HG03066 (cell line): Measurements from ENCODE around the gene SCGB1D2.
"Not testable (repeated sequence)": the region's sequence is repeated elsewhere in the genome, so short reads cannot be mapped to it uniquely, and the experiment has no call there.

ENCODE experiments used
- ATAC-seq: cut with Tn5 transposase; IDR thresholded peaks from one replicate; pipeline ENCODE4 v1.9.1; 2021; ENCODE audit warnings: low read depth; ENCODE audit not compliant: unreplicated experiment

The SCGB1D2 gene, protein sequence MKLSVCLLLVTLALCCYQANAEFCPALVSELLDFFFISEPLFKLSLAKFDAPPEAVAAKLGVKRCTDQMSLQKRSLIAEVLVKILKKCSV

DNA sequence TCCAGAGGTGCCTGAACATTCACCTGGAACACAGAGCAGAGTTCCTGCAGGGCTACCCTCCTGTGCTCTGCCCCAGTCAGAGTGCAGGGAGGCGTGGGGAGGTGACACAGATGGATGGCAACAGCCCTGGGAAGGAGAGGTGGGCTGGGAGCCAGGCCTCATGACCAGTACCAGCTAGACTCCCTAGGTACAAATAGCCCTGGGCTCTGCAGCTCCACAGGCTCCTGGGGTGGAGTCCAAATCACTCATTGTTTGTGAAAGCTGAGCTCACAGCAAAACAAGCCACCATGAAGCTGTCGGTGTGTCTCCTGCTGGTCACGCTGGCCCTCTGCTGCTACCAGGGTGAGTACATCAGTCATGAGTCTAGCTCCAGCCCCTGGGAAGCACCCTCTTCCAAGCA lies at the start of gene SCGB1D2:
Gene SCGB1D2, plus strand, starts transcription at position 219 of the 400 bp plus-strand sequence. Its CDS starts 69 bp downstream, at position 288.
- ATAC-seq, result no peak

DNA sequence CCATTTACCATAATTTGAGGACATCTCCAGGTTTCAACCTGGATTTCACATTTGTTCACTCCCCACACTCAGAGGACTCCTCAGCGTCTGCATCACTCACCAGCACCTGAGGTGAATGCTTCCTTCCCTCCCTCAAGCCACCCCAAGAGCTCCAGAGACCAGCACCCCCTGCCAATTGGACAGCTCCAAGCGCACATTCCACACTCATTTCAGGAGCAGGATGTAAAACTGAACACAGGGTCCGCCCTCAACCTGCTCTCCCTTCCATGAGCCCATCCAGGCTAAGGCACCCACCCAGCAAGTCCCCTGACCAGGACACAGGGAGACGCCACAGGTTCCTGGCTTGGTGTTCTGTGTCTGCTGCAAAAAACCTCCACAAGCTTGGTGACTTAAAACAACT lies 48.1 kb upstream of the SCGB1D2 start:
- ATAC-seq, result no peak

DNA sequence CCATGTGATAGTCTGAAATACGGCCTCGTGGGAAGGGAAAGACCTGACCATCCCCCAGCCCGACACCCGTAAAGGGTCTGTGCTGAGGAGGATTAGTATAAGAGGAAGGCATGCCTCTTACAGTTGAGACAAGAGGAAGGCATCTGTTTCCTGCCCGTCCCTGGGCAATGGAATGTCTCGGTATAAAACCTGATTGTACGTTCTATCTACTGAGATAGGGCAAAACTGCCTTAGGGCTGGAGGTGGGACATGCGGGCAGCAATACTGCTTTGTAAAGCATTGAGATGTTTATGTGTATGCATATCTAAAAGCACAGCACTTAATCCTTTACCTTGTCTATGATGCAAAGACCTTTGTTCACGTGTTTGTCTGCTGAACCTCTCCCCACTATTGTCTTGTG lies 47.0 kb upstream of the SCGB1D2 start:
- ATAC-seq, result not testable (repeated sequence)

DNA sequence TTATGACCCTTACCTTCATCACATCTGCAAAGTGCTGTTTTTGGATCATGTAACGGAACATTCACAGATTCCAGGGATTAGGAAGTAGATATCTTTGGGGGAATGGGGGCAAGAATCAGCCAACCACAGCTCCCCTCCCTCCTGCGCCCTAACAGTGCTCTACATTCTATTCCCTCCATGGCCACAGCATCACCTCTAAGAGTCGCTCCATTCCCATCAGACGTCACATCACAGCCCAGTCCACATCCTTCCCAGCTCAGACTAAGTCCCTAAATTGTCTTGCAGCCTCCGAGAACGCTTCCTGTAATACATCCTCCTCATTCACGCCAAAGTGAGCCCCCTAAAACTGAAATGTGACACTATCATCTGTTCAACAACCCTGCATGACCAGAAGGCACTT lies 46.1 kb upstream of the SCGB1D2 start:
- no peak for ATAC-seq

DNA sequence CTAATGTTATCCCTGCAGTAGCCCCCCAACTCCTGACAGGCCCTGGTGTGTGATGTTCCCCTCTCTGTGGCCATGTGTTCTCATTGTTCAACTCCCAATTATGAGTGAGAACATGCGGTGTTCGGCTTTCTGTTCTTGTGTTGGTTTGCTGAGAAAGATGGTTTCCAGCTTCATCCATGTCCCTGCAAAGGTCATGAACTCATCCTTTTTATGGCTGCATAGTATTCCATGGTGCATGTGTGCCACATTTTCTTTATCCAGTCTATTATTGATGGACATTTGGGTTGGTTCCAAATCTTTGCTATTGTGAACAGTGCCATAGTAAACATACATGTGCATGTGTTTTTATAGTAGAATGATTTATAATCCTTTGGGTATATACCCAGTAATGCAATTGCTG lies 44.6 kb upstream of the SCGB1D2 start:
- ATAC-seq, result not testable (repeated sequence)

DNA sequence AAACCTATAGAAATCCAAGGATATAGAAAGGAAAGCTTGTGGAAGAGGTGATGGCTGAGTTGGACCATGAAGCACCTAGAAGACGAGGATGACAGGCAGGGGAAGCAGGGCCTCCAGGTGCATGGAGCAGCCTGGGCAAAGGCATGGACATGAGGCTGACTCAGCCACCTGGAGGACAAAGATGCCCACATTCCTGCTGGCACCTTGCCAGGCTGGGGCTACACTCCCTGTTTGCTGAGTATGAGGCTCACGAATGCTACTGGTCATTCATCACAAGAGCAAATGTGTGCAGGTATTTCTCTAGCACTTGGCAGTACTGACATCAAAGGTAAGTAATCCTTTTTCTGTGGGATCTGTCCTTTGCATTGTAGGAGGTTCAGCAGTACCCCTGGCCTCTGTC lies 40.7 kb upstream of the SCGB1D2 start:
- no peak for ATAC-seq

DNA sequence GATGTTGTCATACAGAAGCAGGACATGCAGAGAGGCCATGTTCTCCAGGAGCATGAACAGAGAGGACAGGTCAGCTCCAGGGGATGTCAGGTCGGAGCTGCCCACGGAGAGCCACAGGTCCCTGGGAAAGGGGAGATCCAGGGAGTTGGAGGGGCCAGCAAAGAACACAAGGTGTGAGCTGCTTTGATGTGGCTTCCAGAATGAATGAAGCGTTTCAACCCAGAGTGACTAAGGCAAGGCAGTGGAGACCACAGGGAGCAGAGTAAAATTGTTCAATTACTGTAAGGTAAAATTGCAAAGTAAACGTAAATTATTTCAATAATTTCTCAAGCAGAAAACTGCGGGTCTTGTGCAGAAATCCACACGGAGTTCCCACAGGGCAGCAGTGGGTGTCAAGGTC lies 39.1 kb upstream of the SCGB1D2 start:
- ATAC-seq, result no peak

DNA sequence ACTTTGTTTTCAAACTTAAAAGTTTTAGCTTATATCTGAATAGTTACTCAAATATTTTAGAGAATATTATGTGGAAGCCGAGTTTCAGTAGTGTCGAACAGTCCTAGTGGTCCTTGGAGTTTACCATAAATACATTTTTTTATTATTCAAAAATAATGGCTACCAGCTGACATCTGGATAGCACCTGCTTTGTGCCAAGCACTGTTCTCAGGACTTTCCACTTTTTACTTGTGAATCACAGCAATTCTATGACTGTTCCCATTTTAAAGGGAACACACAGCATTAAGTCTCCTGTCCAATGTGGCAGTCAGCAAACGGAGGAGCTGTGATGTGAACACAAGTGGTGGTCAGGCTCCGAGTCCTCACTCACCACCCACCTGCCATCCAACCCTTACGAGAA lies 37.6 kb upstream of the SCGB1D2 start:
- ATAC-seq, result no peak

DNA sequence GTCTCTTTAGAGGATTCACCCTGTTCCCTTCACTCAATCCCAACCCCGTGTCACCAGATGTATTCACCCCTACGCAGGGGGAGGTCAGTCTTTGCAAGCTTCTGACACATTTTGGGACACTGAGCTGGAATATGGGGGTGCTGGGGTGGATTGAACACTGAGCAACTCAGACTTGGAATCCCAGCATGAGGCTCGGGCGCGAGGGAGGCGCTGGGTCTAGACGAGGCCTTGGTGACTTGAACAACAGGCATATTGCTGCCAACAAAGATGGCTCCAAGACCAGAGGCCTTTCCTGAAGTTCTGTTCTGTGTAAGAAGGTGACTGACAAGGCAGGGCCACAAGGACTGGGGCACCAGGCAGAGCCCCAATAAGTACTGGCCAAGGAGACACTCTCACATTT lies 36.6 kb upstream of the SCGB1D2 start:
- no peak for ATAC-seq

DNA sequence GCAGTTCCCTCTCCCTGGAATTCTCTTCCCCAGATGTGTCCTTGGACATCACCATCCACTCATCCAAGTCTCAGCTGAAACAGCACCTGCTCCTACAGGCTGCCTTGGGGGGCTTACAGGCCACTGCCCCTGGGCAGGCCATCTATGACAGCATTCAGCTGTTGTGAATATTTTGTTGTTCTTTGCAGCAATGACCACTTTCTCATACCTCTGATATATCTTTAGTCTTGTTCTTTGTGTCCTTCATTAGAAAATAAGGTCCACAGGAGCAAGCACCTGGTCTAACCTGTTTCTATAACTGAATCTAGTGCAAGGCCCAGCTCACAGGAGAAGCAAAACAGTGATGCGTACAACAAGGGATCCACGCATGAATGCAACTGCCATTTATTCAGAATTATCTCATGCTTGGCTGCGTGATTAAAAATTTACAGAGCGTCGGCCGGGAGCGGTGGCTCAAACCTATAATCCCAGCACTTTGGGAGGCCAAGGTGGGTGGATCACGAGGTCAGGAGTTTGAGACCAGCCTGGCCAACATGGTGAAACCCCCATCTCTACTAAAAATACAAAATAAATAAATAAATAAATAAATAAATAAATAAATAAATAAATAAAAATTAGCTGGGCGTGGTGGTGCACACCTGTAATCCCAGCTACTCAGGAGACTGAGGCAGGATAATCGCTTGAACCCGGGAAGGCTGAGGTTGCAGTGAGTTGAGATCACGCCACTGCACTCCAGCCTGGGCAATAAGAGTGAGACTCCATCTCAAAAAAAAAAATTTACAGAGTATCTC lies 35.6 kb upstream of the SCGB1D2 start:
- not testable (repeated sequence) for ATAC-seq

DNA sequence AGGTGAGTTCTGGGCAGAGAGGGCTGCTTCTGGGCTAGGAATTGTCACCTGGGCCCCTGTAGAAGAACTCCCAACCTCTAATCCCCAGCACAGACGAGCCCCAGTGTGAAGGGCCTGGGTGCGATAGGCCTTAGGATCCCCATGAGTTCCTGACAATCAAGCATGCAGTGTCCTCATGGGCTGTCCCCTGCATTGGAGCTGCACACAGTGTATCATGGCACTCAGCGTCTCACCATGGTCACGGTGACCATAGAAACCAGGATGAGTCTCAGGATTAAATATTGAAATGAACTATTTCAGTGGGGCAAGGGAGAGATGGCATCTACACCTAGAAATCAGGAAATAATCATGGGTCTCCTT lies 33.3 kb upstream of the SCGB1D2 start:
- ATAC-seq, result no peak

DNA sequence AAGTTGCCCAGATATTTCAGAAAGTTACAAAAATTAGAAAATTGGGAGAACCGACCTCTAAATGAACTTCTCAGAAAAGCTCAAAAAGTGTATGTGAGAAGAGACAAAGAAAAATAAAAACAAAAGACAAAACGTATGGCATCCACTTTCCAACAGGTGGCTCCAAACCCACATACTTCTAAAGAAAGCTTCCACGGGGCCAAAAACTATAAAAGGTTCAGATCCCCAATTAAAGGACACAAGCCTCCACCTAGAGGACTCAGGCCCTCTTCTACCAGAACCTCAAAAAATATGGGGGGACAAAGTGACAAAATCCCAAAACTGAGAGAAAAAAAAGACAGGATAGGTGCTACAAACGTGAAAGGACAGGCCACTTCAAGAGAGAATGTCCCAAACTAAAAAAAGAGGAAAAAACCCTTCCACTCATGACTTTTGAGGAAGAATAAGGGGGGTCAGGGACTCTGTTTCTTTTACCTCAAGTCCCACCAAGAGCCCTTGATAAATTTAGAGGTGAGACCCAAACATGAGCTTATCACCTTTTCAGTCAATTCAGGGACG lies 24.8 kb upstream of the SCGB1D2 start:
- ATAC-seq, result no peak

DNA sequence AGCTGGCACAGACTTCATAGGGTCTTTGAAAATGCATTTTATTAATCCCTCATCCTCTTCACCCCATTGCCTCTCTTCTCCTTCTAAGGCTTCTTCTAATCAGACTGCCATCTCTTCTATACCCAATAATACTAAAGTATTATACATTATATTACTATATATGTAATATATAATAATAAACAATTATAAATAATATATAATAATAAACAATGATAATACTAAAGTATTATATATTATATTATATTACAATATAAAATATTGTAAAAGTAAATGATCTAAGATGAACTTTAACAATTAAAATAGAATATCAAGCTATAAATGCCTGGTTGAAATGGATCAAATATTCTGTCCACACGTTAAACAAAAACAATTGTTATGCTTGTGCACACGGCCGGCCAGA lies 20.5 kb upstream of the SCGB1D2 start:
- no peak for ATAC-seq

DNA sequence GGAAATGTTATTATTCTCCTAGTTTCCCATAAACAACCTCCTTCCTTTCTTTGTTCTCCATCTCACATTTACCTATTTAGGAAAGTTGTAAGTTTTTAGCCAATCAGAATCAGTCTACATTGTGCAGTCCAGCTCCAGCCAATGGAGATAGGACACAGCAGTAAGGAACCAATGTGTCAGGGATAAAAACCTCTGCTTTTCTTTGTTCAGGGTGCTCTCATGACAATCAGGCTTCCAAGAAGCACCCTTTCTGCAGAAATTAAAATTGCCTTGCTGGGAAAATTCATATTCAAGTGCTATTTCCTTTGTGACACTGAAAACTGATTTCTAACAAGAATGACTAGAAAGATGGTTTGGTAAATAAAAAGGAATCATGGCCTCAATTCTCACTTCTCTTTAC lies 18.9 kb upstream of the SCGB1D2 start:
- ATAC-seq, result no peak

DNA sequence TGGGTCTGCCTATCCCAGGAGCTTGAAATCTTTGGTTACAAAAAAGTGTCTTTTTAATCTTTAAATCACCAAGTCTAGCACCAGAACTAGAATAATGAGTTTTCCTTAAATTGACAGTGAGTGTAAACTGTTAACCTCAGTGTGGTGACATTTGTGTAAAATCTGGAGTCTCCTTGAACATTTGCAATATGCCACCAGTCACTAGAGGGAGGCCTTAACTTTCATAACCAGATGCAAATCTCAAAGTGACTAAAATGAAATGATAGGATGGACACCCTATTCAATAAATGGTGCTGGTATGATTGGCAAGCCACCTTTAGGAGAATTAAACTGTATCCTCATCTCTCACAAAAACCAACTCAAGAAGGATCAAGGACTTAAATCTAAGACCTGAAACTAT lies 8.3 kb upstream of the SCGB1D2 start:
- ATAC-seq, result no peak

DNA sequence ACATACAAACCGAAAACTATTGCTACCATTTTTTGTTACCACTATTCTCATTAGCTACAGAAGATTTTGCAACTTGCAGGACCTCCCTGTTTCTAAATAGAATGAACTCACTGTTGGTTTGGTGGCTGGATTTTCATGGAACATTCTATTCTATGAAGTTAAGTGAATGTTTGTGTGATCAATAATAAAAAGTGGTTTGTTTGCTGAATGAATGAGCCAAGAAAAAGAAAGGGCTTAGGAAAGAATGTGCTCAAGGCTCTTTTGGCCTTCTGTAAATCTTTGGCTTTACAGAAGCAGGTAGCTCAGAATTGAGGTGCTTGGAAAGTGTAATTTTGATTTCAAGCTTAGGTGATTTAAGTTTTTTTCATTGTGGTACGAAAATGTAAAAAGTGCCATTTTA lies 5.9 kb upstream of the SCGB1D2 start:
- ATAC-seq, result no peak

DNA sequence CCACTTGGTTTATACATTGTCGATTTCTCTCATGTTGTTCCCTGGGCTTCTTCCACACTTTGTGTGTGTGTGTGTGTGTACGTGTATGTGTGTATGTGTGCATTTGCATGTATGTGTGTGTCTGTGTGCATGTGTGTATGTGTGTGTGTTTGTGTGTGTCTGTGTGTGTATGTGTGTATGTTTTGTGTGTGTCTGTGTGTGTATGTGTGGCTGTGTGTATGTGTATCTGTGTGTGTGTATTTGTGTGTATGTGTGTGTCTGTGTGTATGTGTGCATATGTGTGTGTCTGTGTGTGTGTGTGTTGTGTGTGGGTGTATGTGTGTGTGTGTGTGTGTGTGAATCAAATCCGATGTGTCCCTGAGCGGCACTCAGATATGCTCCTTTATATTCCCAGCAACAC lies 4.5 kb upstream of the SCGB1D2 start:
- no peak for ATAC-seq

DNA sequence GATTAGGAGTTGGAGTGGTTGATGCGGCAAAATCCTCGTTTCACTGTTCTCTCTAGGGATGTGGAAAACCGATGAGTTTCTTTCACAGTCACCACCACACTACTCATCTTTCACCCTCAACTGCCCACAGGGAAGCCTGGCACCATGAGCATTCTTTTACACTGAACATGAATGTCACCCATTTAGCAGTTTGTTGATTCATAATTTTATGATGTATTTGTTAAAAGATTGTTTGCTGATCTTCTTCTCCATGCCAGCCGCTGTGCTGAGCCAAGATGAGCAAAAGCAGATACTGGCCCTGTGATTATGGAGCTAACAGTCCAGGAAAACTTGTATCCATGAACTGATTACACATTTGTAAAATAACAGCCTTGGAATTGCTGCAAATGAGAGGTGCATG lies 3.9 kb upstream of the SCGB1D2 start:
- ATAC-seq, result no peak

DNA sequence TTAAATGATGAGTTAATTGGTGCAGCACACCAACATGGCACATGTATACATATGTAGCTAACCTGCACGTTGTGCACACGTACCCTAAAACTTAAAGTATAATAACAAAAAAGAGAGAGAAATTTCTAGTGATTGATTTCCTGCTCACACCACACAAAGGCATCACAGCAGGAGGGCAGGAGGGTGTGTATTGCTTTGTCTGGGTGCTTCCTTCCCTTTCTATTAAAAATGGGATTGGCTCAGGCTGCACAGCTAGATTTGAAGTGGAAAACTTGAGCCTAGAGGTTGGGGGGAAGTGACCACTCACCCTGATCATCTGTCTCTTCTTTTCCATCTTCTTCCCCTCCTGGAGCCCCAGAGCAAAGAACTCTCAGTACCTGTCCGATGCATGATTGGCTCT lies 944 bp upstream of the SCGB1D2 start:
- no peak for ATAC-seq

DNA sequence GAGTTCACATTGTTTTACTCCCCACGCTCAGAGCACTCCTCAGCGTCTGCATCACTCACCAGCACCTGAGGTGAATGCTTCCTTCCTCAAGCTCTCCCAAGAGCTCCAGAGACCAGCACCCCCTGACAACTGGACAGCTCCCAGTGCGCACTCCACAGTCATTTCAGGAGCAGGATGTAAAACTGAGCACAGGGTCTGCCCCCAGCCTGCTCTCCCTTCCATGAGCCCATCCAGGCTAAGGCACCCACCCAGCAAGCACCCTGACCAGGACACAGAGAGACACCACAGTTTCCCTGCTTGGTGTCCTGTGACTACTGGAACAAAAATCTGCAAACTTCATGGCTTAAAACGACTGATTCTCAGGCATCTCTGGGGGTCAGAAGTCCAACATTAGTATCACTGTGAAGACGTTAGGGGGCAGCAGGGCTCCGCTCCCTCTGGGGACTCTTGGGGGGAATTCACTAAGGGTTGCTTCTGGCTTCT lies 3.3 kb downstream of the SCGB1D2 start:
- ATAC-seq, result no peak

DNA sequence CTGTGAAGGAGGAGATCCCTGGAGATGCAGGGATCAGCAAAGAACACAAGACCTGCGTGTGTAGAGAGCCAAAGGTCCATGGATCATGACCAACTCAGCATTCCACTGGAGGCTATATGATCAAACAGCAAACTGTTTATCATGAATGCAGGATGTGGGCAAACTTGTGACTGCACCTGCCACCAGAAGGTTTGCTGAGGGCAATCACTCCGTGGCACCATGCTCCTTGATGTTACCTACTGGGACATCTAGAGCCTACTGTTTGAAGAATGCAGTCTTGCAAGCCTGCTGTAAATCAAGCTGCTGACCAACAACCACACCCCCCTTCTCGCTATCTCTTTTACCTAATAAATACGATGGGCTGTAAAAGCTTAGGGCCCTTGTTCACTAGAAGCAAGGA lies 9.7 kb downstream of the SCGB1D2 start:
- no peak for ATAC-seq

DNA sequence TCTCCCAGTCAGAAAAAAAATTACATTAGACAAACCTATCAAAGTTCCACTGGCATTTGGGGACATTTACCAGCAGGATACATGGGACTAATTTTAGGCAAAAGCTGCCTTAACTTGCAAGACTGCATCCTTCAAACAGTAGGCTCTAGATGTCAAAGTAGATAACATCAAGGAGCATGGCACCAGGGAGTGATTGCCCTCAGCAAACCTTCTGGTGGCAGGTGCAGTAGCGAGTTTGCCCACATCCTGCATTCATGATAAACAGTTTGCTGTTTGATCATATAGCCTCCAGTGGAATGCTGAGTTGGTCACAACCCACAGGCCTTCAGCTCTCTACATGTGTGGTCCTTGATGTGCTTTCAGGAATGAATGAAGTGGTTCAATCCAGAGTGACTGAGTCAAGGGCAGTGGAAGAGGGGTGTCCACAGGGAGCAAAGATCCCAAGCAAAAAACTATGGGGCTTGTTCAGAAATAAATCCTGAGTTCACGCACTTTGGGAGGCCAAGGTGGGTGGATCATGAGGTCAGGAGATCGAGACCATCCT lies 12.0 kb downstream of the SCGB1D2 start:
- no peak for ATAC-seq
